ENCODE results near the gene FAM162B. TPM values are rescaled to one million over a fixed set of nuclear protein-coding genes. Genes with fewer than 3 reads are reported as not detected.
"Not testable (repeated sequence)": the region's sequence is repeated elsewhere in the genome, so short reads cannot be mapped to it uniquely, and the experiment has no call there.

Gene FAM162B
- polyA plus RNA-seq, 3 donors: 3.5 to 7.0 (median 5.6) TPM

- no peak for DNase-seq
These were observed 23.9 kb downstream of the FAM162B start for GRCh38 chr6:116741571-116741970.

GRCh38 chr6:116740486-116740885 is 25.0 kb downstream of the FAM162B start:
- DNase-seq: not testable (repeated sequence)

- DNase-seq: no peak
These were observed 28.5 kb downstream of the FAM162B start for GRCh38 chr6:116737004-116737403.

GRCh38 chr6:116730513-116730912 is 35.0 kb downstream of the FAM162B start:
- DNase-seq: no peak

GRCh38 chr6:116726947-116727346 is 38.6 kb downstream of the FAM162B start:
- no peak for DNase-seq

GRCh38 chr6:116714761-116715160 is 50.8 kb downstream of the FAM162B start:
- DNase-seq: no peak

GRCh38 chr6:116714296-116714695 is 51.2 kb downstream of the FAM162B start:
- no peak for DNase-seq

GRCh38 chr6:116705917-116706316 is 59.6 kb downstream of the FAM162B start:
- no peak for DNase-seq

- DNase-seq: not testable (repeated sequence)
These were observed 61.6 kb downstream of the FAM162B start for GRCh38 chr6:116703888-116704287.

Other genes with a start within 250 kb of the FAM162B start
- under 1 TPM; 0.27 to 0.39 (median 0.35) TPM for gene TRAPPC3L, start 220.0 kb downstream of the FAM162B start, polyA plus RNA-seq (ENCODE audit: insufficient read length in 3 of 3)
- gene CALHM4, start 212.0 kb downstream of the FAM162B start, polyA plus RNA-seq (ENCODE audit: insufficient read length in 3 of 3): 1 to 10 TPM in 2 of 3 donors, under 1 TPM in 1; 0.43 to 1.5 (median 1.1) TPM
- 10 to 100 TPM; 59.0 to 73.3 (median 67.3) TPM for gene RWDD1, start 194.2 kb downstream of the FAM162B start, polyA plus RNA-seq (ENCODE audit: insufficient read length in 3 of 3)
- 1 to 10 TPM; 2.7 to 3.1 (median 2.8) TPM for gene RSPH4A, start 149.2 kb downstream of the FAM162B start, polyA plus RNA-seq (ENCODE audit: insufficient read length in 3 of 3)
- gene ZUP1, start 97.0 kb downstream of the FAM162B start, polyA plus RNA-seq (ENCODE audit: insufficient read length in 3 of 3): 10 to 100 TPM; 12.5 to 14.0 (median 13.6) TPM
- 10 to 100 TPM; 16.5 to 19.0 (median 17.4) TPM for gene KPNA5, start 84.5 kb downstream of the FAM162B start, polyA plus RNA-seq (ENCODE audit: insufficient read length in 3 of 3)
- under 1 TPM; 0.10 to 0.41 (median 0.27) TPM for gene GPRC6A, start 63.4 kb upstream of the FAM162B start, polyA plus RNA-seq (ENCODE audit: insufficient read length in 3 of 3)
- gene RFX6, start 111.5 kb upstream of the FAM162B start, polyA plus RNA-seq (ENCODE audit: insufficient read length in 3 of 3): under 1 TPM in 1 of 3 donors, not detected in 2; 0.10 TPM